ENCODE data around the gene COLQ. TPM values are rescaled to one million over a fixed set of nuclear protein-coding genes. Genes with fewer than 3 reads are reported as not detected.

COLQ gene
- total RNA-seq, 1 donor from 2014 or later = 1.5 TPM

- peaks cover 16% of the 10 kb centered on the region for H3K36me3 Mint-ChIP-seq
Measured at GRCh38 chr3:15436246-15436645, 85.3 kb downstream of the COLQ start.

DNA sequence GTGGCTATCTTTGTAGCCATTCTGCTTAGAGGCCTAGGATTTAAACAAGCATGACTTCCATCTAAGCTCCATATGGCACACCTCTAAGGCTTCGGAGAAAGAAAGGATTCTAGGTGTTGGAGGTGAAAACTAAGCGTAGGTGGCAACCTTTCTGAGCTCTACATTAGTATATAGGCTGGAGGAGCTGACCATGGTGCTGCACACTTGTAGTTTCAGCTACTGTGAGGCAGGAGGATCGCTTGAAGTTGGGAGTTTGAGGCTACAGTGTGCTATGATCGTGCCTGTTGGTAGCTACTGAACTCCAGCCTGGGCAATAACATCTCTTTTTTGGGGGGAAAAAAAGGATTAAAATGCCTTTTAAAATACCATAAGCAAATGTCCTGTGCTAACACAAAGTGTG lies 86.8 kb downstream of the COLQ start:
- H2AFZ ChIP-seq (replicated peaks) = no peak overlapping the region
- no peak overlapping the region for H3K27ac ChIP-seq
- no peaks in the 10 kb centered on the region for H3K27me3 Mint-ChIP-seq (ENCODE audit: insufficient read depth, low read depth)
- no peak overlapping the region for H3K9ac ChIP-seq
- peaks cover 22% of the 10 kb centered on the region for H3K79me2 ChIP-seq (ENCODE audit: low read depth)
- H3F3A ChIP-seq (ENCODE audit: low read depth) = no peaks in the 10 kb centered on the region
- no peaks in the 10 kb centered on the region for H3K27me3 ChIP-seq
- H4K20me1 ChIP-seq (ENCODE audit: low read depth) = peaks cover 6% of the 10 kb centered on the region
- peaks cover 2% of the 10 kb centered on the region for H3K36me3 ChIP-seq
- H3K9me3 ChIP-seq (ENCODE audit: low read depth) = no peaks in the 10 kb centered on the region
- H3K4me1 ChIP-seq = no peaks in the 10 kb centered on the region
- H3K4me3 Mint-ChIP-seq = no peak overlapping the region
- no peaks in the 10 kb centered on the region for H3K9me3 Mint-ChIP-seq
- H3K4me3 ChIP-seq = no peak overlapping the region
- DNase-seq (ENCODE audit: low spot score) = no peak
- H3K4me2 ChIP-seq = no peak overlapping the region
- no peak for TF ChIP-seq EZH2phosphoT487 (IDR thresholded peaks at IDR 0.05)
- TF ChIP-seq EZH2 (IDR thresholded peaks at IDR 0.05) = no peak
- no peak for TF ChIP-seq CTCF (IDR thresholded peaks at IDR 0.05)
- H3K36me3 Mint-ChIP-seq = peaks cover 11% of the 10 kb centered on the region
- no peaks in the 10 kb centered on the region for H3K4me1 Mint-ChIP-seq
- H3K27ac Mint-ChIP-seq = no peak overlapping the region

More at GRCh38 chr3:15436246-15436645, 85.3 kb downstream of the COLQ start:
- Mint-ChIP-seq H3K27me3 (ENCODE audit: insufficient read depth, low read depth) (no peaks in the 10 kb centered on the region), H3K4me1 (no peaks in the 10 kb centered on the region), H3K9me3 (no peaks in the 10 kb centered on the region), H3K4me3 (no peak overlapping the region), H3K27ac (no peak overlapping the region)
- Histone ChIP-seq H3K36me3 (peaks cover 2% of the 10 kb centered on the region), H3K4me2 (no peak overlapping the region), H3K9ac (no peak overlapping the region), H2AFZ (replicated peaks) (no peak overlapping the region), H4K20me1 (ENCODE audit: low read depth) (peaks cover 9% of the 10 kb centered on the region), H3K27ac (no peak overlapping the region), H3K79me2 (ENCODE audit: low read depth) (peaks cover 7% of the 10 kb centered on the region), H3K9me3 (ENCODE audit: low read depth) (no peaks in the 10 kb centered on the region), H3K4me1 (no peaks in the 10 kb centered on the region), H3K27me3 (no peaks in the 10 kb centered on the region), H3K4me3 (no peak overlapping the region), H3F3A (ENCODE audit: low read depth) (no peaks in the 10 kb centered on the region)
- DNase-seq (ENCODE audit: low spot score) = no peak
- TF ChIP-seq EZH2 (IDR thresholded peaks at IDR 0.05) (no peak), EZH2phosphoT487 (IDR thresholded peaks at IDR 0.05) (no peak), CTCF (IDR thresholded peaks at IDR 0.05) (no peak)

DNA sequence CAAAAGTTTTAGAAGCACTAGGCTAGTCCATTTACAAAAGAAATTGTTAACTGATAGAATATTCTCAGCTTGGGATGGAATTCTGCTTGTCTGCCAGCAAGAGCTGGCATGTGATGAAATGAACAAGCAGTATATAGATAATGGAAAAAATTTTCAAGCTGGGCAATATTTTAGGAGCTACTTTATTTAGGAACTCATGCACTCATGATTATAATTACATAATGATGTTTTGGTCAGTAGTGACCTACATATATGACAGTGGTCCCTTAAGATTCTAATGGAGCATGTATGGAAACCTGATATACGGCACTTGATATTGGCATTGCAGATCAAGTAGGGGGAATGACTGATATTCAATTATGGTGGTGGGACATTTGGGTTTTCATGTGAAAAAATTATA lies 88.0 kb downstream of the COLQ start:
- no peak overlapping the region for H3K27ac Mint-ChIP-seq
- Histone ChIP-seq H3K27ac (no peak overlapping the region), H3F3A (ENCODE audit: low read depth) (no peaks in the 10 kb centered on the region), H3K9me3 (ENCODE audit: low read depth) (no peaks in the 10 kb centered on the region), H3K27me3 (no peaks in the 10 kb centered on the region), H3K36me3 (peaks cover 2% of the 10 kb centered on the region), H3K4me2 (no peak overlapping the region), H2AFZ (replicated peaks) (no peak overlapping the region), H3K4me3 (no peak overlapping the region), H3K9ac (no peak overlapping the region), H4K20me1 (ENCODE audit: low read depth) (peaks cover 13% of the 10 kb centered on the region), H3K79me2 (ENCODE audit: low read depth) (peaks cover 34% of the 10 kb centered on the region), H3K4me1 (peaks cover 4% of the 10 kb centered on the region)
- DNase-seq (ENCODE audit: low spot score) = no peak
- H3K4me3 Mint-ChIP-seq = no peak overlapping the region
- no peaks in the 10 kb centered on the region for H3K9me3 Mint-ChIP-seq
- no peaks in the 10 kb centered on the region for H3K27me3 Mint-ChIP-seq (ENCODE audit: insufficient read depth, low read depth)
- TF ChIP-seq EZH2 (IDR thresholded peaks at IDR 0.05) = no peak
- TF ChIP-seq EZH2phosphoT487 (IDR thresholded peaks at IDR 0.05) = no peak
- no peak for TF ChIP-seq CTCF (IDR thresholded peaks at IDR 0.05)
- H3K36me3 Mint-ChIP-seq = peaks cover 4% of the 10 kb centered on the region
- peaks cover 10% of the 10 kb centered on the region for H3K4me1 Mint-ChIP-seq

Data from neural progenitor cell (in vitro differentiated cells).